ENCODE data around the gene F11.
"Not testable (repeated sequence)": the region's sequence is repeated elsewhere in the genome, so short reads cannot be mapped to it uniquely, and the experiment has no call there.

Gene F11

DNA sequence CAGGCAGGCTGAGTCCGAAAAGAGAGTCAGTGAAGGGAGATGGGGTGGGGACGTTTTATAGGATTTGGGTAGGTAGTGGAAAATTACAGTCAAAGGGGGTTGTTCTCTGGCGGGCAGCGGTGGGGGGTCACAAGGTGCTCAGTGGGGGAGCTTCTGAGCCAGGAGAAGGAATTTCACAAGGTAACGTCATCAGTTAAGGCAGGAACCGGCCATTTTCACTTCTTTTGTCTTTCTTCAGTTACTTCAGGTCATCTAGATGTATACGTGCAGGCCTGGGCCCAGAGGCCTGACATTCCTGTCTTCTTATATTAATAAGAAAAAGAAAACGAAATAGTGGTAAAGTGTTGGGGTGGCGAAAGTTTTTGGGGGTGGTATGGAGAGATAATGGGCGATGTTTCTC is 24.0 kb upstream of the F11 start:
- not testable (repeated sequence) for H3K4me3 Mint-ChIP-seq; H3K36me3 Mint-ChIP-seq (ENCODE audit: low read depth); H3K27ac Mint-ChIP-seq; H3K27me3 Mint-ChIP-seq; H3K9me3 Mint-ChIP-seq; DNase-seq; H3K4me1 Mint-ChIP-seq (ENCODE audit: low read depth)

DNA sequence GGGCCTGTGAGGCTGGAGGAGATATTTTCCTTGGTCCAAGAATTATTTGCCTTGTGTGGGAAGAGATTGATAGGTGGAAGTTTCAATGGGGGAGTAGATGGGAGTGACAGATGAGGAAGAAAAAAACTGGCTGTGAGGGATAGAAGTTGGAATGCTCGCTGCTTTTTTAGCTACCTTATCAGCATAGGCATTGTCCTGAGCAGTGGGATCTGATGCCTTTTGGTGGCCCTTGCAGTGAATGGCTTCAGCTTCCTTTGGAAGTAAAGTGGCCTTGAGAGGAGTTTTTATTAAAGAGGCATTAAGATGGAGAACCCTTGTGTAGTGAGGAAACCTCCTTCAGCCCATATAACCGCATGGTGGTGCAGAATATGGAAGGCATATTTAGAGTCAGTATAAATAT is 22.7 kb upstream of the F11 start:
- Mint-ChIP-seq H3K4me3 (no peak overlapping the region), H3K9me3 (peaks cover 7% of the 10 kb centered on the region), H3K27me3 (no peaks in the 10 kb centered on the region), H3K4me1 (ENCODE audit: low read depth) (no peaks in the 10 kb centered on the region), H3K27ac (no peak overlapping the region), H3K36me3 (ENCODE audit: low read depth) (no peaks in the 10 kb centered on the region)
- no peak for DNase-seq

DNA sequence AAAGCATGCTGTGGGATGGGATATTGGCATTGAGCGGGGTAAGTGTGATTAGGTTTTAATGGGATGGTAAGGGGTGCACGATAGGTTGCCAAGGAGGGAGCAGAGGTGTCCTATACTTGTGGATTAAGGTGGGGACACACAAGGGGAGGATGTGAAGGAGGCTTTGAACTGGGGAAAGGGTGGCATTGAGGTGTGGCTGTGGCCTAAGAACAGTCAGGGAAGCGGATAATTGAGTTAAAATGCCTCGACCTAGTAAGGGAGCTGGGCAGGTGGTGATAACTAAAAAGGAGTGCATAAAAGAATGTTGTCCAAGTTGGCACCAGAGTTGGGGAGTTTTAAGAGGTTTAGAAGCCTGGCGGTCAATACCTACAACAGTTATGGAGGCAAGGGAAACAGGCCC is 21.2 kb upstream of the F11 start:
- no peaks in the 10 kb centered on the region for H3K36me3 Mint-ChIP-seq (ENCODE audit: low read depth)
- H3K27me3 Mint-ChIP-seq, result no peaks in the 10 kb centered on the region
- no peaks in the 10 kb centered on the region for H3K4me1 Mint-ChIP-seq (ENCODE audit: low read depth)
- DNase-seq, result no peak
- no peak overlapping the region for H3K4me3 Mint-ChIP-seq
- H3K27ac Mint-ChIP-seq, result no peak overlapping the region
- peaks cover 7% of the 10 kb centered on the region for H3K9me3 Mint-ChIP-seq

DNA sequence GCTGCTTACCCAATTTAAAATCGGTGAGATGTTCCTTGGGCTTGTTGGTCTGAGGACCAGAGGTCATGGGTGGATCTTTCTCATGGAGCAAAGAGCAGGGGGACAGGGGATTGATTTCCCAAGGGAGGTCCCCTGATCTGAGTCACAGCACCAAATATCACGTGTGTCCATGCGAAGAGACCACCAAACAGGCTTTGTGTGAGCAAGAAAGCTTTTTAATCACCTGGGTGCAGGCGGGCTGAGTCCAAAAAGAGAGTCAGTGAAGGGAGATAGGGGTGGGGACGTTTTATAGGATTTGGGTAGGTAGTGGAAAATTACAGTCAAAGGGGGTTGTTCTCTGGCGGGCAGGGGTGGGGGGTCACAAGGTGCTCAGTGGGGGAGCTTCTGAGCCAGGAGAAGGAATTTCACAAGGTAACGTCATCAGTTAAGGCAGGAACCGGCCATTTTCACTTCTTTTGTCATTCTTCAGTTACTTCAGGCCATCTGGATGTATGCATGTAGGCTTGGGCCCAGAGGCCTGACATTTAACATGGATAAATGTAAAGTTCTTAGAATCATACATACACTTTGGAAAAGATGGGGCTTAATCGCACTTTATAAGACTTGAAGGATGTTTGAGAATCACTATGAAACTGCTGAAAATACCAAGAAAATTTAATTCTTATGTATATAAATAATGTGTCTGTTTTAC is 18.8 kb upstream of the F11 start:
- not testable (repeated sequence) for H3K4me3 Mint-ChIP-seq; H3K27ac Mint-ChIP-seq; H3K4me1 Mint-ChIP-seq (ENCODE audit: low read depth); H3K27me3 Mint-ChIP-seq; DNase-seq; H3K36me3 Mint-ChIP-seq (ENCODE audit: low read depth); H3K9me3 Mint-ChIP-seq

DNA sequence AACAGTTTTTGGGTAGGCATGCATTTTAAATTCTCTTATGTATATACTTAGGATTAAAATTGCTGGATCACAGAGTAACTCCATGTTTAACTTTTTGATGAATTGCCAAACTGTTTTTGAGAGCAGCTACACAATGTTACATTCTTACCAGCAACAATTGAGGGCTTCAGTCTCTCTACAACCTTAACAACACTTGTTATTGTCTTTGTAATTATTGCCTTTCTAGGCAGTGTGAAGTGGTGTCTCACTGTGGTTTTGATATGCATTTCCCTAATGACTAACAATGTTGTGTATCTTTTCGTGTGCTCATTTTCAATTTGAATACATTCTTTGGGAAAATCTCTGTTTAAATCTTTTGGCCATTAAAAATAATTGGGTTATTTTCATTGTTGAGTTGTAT is 17.3 kb upstream of the F11 start:
- Mint-ChIP-seq H3K36me3 (ENCODE audit: low read depth) (peaks cover 10% of the 10 kb centered on the region), H3K4me3 (no peak overlapping the region), H3K27ac (no peak overlapping the region), H3K4me1 (ENCODE audit: low read depth) (no peaks in the 10 kb centered on the region), H3K27me3 (no peaks in the 10 kb centered on the region), H3K9me3 (peaks cover 7% of the 10 kb centered on the region)
- DNase-seq, result no peak

DNA sequence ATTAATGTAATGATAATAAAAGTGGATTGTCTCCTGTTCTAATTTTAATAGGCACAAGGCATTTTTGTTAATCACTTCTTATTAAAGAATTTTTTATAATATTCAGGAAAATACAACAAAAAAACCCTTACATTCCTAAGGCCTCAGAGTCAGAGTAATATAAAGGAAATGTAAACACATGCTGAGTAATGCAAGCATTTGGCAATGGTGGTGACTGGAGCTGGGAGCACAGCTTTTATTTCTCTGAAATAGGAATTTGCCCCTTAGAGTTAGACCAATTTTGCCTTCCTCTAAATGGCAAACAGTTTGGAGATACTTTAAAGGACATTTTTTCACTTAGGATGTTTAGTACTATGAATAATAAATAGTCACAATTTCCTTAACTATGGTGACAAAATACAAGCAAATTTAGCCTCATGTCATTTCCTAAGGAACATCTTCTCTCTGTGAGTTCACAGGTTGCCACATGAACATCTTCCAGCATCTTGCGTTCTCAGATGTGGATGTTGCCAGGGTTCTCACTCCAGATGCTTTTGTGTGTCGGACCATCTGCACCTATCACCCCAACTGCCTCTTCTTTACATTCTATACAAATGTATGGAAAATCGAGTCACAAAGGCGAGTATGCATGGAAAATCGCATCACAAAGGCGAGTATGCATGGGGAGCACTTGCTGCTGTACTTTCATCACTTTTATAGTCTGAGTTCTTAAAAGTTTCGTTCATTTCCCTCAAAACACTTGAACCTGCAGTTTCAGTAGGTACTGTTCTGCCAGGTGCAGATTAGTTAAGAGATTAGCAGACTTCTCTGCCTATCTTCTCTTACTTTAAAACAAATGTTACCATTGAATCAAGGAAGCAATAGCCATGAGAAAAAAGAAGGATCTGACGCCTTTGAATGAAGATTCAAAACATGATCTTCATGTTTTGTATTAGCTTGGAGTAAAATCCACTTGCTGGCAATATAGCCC is 15.9 kb upstream of the F11 start:
- Mint-ChIP-seq H3K27ac (no peak overlapping the region), H3K9me3 (peaks cover 7% of the 10 kb centered on the region), H3K4me1 (ENCODE audit: low read depth) (no peaks in the 10 kb centered on the region), H3K4me3 (no peak overlapping the region), H3K27me3 (no peaks in the 10 kb centered on the region), H3K36me3 (ENCODE audit: low read depth) (peaks cover 10% of the 10 kb centered on the region)
- no peak for DNase-seq

DNA sequence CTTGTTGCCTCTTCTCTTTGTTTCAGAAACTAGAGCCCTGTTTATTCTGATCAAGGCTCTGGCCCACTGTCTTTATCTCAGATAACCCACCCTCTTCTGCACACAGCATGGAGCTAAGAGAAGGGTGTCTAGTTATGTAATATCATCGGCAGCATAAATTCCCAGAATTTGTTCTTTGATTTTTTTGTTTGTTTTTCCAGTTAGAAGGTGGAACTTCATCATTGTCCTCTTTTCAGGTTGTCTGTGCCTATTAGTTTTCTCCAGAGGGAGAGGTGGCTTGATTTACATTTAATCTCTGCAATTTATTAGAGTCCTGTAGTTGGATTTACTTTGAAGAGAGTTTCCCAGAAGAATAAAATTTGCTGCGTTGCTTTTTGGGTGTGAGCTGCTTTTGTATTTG is 15.2 kb upstream of the F11 start:
- no peaks in the 10 kb centered on the region for H3K4me1 Mint-ChIP-seq (ENCODE audit: low read depth)
- H3K36me3 Mint-ChIP-seq (ENCODE audit: low read depth), result peaks cover 10% of the 10 kb centered on the region
- no peak overlapping the region for H3K4me3 Mint-ChIP-seq
- H3K27me3 Mint-ChIP-seq, result no peaks in the 10 kb centered on the region
- no peak for DNase-seq
- no peak overlapping the region for H3K27ac Mint-ChIP-seq
- H3K9me3 Mint-ChIP-seq, result peaks cover 4% of the 10 kb centered on the region

DNA sequence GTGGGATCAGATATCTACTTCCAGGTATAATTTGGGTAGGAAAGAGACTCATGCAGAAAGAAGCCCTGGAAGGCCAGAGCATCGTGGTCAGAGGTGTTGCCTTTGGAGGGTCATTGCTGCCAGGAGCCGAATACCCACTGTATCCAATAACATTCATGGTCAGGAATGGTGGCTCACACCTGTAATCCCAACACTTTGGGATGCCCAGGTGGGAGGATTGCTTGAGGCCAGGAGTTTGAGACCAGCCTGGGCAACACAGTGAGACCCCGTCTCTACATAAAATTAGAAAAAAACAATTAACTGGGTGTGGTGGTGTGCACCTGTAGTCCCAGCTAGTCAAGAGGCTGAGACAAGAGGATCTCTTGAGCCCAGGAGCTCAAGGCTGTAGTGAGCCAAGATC is 10.9 kb upstream of the F11 start:
- Mint-ChIP-seq H3K4me1 (ENCODE audit: low read depth) (no peaks in the 10 kb centered on the region), H3K27me3 (no peaks in the 10 kb centered on the region), H3K36me3 (ENCODE audit: low read depth) (peaks cover 10% of the 10 kb centered on the region), H3K9me3 (no peaks in the 10 kb centered on the region), H3K4me3 (no peak overlapping the region), H3K27ac (no peak overlapping the region)
- no peak for DNase-seq

DNA sequence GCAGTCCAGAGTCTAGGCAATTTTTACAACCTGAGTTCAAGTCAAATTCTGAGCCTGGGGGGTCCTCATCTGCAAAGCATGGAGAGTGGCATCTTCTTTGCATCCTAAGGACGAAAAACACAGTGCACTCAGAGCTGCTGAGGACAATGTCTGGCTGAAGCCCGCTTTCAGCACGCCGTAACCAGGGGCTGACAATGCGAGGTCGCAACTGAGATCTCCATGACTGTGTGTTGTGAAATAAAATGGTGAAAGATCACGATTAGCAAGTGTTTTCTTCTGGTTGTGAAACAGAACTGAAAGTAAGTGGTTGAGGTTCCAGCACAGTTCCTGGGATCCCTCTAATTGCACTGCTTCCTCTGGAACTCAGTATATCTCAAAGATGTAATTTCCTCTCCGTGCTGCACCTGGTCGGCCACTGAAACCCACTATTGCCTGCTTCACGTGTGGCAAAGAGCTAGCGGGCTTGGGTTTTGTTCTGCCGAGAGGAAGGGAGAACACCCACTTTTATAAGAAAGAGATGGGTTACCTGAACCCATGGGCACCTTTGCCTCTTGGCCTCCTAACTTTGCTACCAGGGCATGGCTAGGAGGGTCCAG is 7.7 kb upstream of the F11 start:
- Mint-ChIP-seq H3K27ac (no peak overlapping the region), H3K27me3 (peaks cover 5% of the 10 kb centered on the region), H3K4me1 (ENCODE audit: low read depth) (no peaks in the 10 kb centered on the region), H3K4me3 (no peak overlapping the region), H3K9me3 (no peaks in the 10 kb centered on the region), H3K36me3 (ENCODE audit: low read depth) (no peaks in the 10 kb centered on the region)
- no peak for DNase-seq

DNA sequence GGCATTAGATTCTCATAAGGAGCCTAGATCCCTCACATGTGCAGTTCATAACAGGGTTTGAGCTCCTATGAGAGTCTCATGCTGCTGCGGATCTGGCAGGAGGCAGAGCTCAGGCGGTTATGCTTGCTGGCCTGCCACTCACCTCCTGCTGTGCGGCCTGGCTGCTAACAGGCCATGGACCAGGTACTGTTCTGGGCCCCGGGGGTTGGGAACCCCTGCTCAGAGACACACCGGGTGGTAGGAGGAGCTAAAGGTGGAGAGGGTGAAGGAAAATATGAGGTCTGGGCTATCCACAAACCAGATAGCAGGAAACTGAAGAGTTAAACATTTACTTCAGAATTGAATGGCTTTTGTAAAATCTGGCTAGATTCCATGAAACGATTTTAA is 5.9 kb upstream of the F11 start:
- no peak overlapping the region for H3K4me3 Mint-ChIP-seq
- H3K4me1 Mint-ChIP-seq (ENCODE audit: low read depth), result no peaks in the 10 kb centered on the region
- H3K9me3 Mint-ChIP-seq, result no peaks in the 10 kb centered on the region
- no peak overlapping the region for H3K27ac Mint-ChIP-seq
- DNase-seq, result no peak
- peaks cover 16% of the 10 kb centered on the region for H3K27me3 Mint-ChIP-seq
- H3K36me3 Mint-ChIP-seq (ENCODE audit: low read depth), result no peaks in the 10 kb centered on the region

DNA sequence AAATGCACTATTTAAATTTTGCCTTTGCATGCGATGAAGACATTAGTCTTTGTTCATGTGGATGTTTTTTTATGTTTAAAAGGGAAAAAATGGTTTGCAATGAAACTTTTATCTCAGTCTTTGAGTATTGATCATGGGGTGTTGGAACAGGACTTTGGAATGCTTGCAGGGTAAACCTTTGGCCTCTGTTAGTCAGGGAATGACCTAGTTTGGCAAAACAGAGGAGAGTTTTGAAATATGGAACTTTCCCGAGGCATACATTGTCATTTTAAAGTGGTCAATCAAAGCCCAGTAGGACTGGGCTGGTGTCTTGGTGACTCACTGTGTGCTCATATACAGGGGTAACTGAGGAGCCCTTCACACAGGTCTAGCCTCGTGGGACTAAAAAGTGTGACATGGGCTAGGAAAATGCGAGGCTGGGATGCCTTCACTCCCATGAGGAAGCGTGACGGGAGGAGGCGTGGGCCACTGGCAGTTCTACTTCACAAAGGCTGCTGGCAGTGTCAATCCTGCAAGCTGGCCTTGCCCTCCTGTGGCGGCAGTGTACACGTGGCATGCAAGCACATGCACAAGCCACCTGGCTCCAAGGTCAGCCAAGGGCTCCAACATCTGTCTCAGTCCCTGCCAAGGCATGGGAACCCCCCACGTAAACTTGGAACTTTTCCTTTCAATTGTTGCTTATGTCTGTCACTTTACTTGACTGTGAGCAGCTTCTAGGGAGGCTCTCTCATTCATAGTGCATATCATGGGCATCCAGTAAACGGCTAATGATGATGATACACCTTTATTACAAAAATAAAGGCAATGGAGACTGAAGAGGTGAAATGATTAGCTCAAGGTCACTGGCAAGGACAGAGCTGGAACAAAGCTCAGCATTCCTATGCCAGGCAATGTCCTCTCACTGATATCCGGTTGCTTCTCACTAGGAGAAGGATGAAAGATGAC is 5.2 kb upstream of the F11 start:
- Mint-ChIP-seq H3K4me3 (no peak overlapping the region), H3K27ac (no peak overlapping the region), H3K36me3 (ENCODE audit: low read depth) (no peaks in the 10 kb centered on the region), H3K9me3 (no peaks in the 10 kb centered on the region), H3K27me3 (peaks cover 19% of the 10 kb centered on the region), H3K4me1 (ENCODE audit: low read depth) (no peaks in the 10 kb centered on the region)
- DNase-seq, result no peak

DNA sequence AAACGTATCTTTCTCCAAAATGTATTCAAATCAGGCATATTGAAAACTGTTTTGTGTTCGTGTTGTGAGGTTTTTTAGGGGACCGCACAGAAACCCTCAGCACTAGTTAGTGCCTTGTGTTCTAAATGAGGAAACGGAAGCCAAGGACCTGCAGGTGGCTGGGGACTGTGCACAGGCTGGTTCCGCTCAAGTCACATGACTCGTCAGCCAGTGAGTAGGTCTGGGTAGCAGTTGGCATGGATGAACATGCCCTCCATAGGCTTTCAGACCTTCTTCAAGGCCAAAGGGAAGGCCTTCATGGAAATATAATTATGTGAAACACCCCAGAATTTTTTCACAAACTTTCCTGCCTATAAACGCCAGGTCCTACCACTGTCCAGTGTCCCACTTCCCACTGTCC is 1.3 kb upstream of the F11 start:
- no peak for DNase-seq
- Mint-ChIP-seq H3K27ac (no peak overlapping the region), H3K4me3 (no peak overlapping the region), H3K36me3 (ENCODE audit: low read depth) (no peaks in the 10 kb centered on the region), H3K4me1 (ENCODE audit: low read depth) (no peaks in the 10 kb centered on the region), H3K27me3 (peaks cover 45% of the 10 kb centered on the region), H3K9me3 (no peaks in the 10 kb centered on the region)

DNA sequence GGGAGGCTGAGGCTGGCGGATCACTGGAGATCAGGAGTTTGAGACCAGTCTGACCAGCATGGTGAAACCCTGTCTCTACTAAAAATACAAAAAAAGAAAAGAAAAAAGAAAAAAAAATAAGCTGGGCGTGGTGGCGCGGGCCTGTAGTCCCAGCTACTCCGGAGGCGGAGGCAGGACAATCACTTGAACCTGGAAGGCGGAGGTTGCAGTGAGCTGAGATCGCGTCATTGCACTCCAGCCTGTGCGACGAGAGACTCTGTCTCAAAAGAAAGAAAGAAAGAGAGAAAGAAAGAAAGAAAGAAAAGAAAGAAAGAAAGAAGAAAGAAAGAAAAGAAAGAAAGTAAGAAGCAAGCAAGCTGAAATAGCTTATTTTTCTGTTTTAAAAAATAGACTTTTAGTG is 739 bp upstream of the F11 start:
- H3K27ac Mint-ChIP-seq; H3K9me3 Mint-ChIP-seq; H3K36me3 Mint-ChIP-seq (ENCODE audit: low read depth): not testable (repeated sequence)

DNA sequence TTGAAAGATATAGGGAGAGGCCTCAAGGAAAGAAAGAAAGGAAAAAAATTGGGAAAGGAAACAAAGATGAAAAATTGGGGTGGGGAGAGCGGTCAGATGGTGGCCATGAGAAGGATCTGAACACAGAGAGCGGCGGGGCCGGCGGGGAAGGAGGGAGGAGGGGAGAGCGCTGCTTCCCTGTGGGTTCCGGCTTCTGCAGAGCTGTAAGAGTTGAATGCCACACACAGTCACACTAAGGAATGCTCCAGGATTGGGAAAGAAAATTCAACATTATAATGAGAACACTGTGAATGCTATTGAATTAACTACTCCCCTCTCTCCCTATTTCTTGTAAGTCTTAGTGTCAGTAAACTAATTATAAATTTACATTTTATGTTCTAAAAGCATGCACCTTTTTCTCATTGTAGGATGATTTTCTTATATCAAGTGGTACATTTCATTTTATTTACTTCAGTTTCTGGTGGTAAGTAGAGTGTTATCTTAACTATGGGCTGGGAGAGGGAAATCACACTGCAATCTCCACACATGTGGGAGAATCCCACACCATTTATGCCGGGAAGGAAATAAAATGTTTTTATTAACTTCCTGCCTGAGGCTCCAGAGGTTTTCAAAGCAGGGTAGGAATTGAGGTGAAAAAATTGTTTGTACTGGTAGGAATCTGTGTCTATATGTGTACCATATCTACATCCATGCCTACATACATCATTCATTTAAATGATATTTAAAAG is 904 bp downstream of the F11 start:
- Mint-ChIP-seq H3K27me3 (peaks cover 52% of the 10 kb centered on the region), H3K4me3 (no peak overlapping the region), H3K9me3 (no peaks in the 10 kb centered on the region), H3K36me3 (ENCODE audit: low read depth) (no peaks in the 10 kb centered on the region), H3K4me1 (ENCODE audit: low read depth) (no peaks in the 10 kb centered on the region), H3K27ac (no peak overlapping the region)
- DNase-seq, result no peak

More for the DNA sequence above, 739 bp upstream of the F11 start:
- not testable (repeated sequence) for H3K4me1 Mint-ChIP-seq (ENCODE audit: low read depth); DNase-seq; H3K4me3 Mint-ChIP-seq
- H3K27me3 Mint-ChIP-seq, result peaks cover 45% of the 10 kb centered on the region

Measured in activated T-cell treated with anti-CD3 and anti-CD28 coated beads, Interleukin-2, amount 50 U/mL, for 24 hours (primary cell).